NCI-H2227 (cell line): Measurements from ENCODE around the gene SPEM3.

Experiments
- DNase-seq: peaks from one replicate; lab custom pipeline; 2025; ENCODE audit not compliant: unreplicated experiment; lab: John Stamatoyannopoulos, UW

Gene SPEM3

DNA sequence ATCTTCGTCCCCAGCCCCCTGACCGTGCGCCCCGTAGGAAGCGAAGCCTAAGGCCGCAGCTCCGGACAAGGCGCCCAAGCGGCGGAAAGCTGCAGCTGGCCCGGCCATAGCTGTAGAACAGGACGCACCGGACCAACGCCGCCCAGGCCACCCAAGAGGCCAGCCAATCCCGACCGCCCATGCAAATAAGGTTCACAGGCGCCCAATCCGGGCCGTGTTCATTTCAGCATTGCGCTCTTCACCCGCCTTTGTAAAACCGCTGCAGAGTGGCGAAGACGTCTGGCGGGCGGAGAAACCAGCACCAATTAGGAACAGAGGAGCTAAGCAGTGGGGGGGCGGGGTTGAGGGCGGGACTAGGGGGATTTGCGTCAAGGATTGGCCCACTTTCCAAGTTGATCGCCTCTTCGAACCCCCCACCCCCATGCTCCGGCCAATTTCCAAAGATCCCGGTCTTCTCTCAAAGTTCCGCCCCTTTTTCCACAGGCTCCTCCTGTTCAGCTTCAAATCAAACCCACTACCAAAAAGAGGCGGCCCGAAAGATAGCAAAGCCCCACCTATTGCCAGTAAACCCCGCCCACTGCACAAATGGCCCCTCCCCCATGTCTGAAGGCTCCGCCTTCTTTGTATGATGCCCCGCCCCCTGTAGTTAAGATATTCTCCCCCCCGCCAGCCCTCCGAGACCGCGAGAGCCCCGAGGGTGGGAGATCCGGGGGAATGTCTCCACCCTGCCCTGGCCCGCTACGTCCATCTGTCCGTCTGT is 24.5 kb upstream of the SPEM3 start, which contains the start of gene TMEM256:
TMEM256 (minus strand) TSS at position 121 of the 760 bp plus-strand sequence; CDS start at position 108, 13 bp downstream.
- DNase-seq, result peak; percentile 97

DNA sequence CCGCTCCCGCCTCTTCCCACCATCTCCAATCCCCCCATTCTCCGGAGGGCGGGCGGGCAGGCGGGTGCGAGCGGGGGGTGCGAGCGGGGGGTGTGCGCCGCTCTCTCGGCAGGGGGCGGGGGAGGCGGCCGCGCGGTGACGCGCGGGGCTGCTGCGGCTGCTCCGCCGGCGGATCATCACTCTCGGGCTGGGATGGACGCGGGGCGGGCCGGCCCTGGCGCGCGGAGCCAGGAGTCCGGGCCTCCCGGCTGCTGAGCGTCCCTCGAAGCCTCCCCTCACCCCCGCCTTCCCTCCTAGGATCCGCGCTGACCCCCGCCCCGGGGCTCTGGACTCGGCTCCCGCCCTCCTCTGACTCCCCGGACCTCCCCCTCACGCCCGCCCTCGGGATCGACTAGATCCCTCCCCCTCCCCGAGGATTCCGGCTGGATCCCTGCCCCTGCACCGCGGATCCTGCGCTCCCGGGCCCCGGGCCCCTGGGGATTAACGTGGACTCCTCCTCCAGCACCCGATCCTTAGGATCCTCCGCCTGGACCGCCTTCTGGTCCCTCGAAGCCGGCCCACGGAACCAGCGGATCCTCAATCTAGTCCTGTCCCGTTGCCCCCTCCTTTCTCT is 23.8 kb upstream of the SPEM3 start:
- peak; percentile 62 for DNase-seq

DNA sequence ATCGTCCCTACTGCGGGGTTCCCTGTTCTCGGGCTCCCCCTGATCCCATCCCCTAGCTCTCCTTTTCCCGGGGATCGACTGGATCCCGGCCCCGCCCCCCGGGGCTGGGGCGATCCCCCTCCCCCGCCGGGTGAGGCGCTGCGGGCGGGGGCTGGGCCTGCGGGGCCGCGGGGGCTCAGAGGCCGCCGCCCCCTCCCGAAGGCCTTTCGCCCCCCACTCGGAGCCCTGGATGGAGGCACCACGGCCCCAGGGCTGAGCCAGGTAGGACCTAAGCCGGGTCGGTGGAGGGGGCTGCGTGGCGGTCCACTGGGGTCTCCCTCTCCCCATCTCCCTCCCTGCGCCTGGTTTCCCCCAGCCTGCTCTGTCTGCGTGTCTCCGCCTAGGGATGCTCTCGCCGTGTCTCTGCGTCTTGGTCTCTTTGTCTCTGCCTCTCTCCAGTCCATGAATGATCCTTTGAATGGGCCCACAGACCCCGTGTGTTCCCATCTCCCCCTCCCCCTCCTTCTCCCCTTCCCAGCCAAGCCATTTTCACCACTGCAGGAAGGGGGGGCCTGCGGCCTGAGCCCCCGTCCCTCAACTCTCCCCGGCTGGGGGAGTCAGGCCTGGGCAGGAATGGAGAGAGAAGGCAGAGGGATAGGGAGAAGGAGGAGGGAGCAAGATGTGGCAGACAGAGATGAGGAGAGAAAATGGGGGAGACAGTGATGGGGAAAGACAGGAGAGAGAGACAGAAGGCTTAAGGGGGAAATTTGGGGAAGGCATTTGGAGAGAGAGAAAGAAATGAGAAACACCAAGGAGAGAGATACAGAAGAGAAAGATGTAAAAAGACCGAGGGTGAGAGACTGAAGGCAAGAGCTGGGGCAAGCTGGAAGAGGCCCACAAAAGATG is 23.1 kb upstream of the SPEM3 start:
- peak; percentile 35 for DNase-seq

DNA sequence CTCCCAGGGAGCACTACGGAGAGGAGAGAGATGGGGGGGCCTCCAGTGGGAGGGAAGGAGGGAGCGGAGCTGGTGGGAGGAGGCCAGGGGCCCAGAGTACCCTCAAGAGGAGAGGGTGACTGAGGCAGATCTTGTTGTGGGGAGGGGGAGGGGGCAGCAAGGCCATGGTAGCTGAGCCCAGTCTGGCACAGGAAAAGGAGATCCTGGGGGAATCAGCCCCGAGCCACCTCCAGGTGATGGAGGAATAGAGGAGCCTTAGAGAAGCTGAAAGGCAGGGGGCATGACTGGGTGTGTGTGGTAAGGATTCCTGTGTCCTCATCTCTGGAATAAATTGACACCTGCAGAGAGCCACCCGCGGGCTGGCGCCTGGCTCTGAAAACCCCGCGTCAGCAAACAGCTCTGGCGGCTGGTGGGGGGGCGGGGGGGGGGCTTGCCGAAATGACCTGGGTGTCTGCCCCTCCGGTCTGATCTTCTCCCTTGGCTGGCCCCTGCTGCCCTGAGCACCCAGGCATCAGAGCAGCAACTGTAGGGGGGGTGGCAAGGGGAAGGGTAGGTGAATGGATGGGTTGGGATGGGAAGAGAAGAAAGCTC is 22.3 kb upstream of the SPEM3 start:
- DNase-seq, result no peak

DNA sequence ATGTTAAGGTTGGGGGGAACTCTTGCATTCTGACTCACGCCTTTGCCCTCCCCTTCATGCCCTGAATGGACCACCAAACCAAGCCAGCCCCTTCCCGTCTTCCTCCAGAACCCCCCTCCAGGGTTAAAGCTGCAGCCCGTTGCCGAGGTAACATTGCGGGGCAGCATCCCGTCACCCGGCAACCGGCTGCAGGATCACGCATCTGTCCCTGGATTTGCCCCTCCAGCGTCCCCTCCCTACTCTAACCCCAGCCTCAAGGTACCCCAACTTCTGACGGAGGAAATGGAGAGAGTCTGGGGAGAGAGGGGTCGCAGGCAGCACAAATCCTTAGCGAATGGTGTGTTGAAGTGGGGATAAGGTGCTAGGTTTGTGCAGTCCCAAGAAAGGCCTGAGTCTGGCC is 21.6 kb upstream of the SPEM3 start:
- DNase-seq, result no peak

DNA sequence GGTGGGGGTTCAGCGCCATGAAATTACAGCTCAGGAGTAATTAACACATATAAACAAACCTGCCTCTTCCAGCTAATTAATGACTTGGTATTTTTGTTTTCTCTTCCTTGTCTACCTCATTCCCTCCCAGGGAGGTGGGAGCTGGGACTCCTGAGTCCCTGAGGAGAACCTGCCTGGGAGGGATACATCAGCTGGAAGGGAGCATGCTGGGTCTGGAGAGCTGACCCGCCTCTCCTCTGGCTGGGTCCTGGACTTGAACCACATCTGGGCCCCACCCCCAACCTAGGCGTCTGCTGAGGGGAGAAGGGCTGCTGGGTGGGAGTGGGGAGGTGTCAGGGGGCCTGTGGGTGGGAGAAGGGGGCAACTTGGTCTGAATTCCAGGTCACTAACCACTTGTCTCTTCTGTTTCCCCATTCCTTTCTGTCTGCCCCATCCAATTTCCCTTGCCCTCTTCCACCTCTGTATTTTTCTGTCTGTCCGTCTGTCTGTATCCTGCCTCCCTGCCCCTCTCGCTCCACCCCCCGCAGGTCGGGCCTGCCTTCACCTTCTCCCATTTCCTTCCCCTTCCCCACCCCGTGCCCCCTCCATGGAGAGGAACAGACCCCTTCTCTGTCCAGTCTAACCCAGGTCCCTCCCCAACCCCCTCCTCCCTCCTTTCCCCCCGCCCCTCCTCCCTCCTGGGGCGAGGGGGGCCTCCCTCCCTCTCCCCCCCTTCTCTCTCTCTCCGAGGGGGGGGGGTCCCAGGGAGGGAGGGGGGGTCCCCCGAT is 21.0 kb upstream of the SPEM3 start, which contains the start of gene NLGN2:
NLGN2 (plus strand) TSS at position 361 of the 767 bp plus-strand sequence. CDS start 411 bp downstream, outside the sequence.
- no peak for DNase-seq

DNA sequence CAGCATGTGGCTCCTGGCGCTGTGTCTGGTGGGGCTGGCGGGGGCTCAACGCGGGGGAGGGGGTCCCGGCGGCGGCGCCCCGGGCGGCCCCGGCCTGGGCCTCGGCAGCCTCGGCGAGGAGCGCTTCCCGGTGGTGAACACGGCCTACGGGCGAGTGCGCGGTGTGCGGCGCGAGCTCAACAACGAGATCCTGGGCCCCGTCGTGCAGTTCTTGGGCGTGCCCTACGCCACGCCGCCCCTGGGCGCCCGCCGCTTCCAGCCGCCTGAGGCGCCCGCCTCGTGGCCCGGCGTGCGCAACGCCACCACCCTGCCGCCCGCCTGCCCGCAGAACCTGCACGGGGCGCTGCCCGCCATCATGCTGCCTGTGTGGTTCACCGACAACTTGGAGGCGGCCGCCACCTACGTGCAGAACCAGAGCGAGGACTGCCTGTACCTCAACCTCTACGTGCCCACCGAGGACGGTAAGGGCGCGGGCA is 20.4 kb upstream of the SPEM3 start:
- DNase-seq, result no peak

DNA sequence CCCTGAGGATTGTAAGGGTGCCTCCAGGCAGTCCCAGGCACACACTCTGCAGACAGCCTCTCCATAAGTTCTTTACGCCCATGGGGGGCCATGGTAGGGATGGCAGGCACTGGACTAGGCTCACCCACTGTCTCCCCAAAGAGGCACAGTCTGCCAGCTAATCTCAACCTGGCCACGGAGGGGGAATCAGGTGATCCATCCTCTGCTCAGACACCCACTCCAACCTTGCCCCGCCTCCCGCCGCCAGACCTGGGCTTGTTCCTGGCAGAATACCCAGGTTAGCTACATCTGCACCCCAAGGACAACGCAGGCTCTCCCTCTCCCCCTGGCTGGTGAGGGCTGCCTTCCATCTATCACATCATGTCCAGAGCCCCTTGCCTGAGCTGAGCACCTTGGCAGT is 19.8 kb upstream of the SPEM3 start:
- DNase-seq, result no peak

DNA sequence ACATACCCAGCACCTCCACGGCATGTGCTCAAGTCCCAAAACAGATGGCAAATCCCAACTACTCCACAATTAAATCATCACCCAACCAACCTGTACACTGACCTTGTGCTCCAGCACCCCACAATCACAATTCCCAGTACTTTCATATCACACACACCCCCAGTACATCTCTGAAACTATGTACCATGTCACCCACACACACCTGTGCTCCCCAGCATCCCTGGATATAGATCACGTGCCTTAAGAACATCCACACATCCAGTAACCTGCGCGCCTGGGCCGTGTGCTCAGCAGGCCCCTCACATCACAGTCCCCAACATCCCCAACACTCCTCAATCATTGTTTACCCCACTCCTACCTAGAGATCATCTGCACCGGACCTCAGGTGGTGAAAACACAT is 18.9 kb upstream of the SPEM3 start:
- DNase-seq, result no peak

DNA sequence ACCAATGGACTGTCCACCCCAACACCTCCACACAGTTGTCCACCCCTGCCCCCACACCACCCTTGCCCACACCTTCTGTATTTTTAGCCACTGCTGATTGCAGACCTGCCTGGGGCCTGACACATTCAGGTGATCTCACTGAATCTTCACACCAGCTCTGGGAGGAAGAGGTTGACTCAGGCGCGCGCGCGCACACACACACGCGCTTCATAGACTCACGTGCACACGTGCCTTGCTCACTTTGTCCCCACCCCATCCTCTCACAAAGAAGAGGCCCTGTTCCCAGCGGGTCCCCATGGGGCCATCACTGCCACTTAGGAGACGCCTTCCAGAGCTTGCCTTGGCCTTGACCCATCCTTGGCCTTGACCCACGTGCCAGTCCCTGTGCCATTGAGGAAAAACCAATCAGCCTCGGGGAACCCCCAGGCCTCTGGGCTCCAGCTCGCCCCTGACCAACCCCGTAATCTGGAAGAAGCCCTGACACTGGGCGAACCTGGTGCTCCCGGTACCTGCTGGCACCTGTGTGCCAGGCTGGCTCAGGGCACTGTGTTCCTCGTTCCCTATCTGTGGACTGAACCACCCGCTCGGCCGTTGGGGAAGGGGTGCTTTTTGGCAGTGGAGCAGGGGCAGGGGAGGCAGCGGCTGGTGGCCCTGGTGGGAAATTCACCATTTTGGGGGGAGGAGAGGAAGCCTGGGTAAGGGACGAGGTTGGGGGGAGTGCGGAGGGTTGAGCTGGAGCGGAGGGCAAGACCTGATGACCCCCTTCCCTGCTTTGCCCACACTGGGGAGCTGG is 17.8 kb upstream of the SPEM3 start:
- DNase-seq, result no peak

DNA sequence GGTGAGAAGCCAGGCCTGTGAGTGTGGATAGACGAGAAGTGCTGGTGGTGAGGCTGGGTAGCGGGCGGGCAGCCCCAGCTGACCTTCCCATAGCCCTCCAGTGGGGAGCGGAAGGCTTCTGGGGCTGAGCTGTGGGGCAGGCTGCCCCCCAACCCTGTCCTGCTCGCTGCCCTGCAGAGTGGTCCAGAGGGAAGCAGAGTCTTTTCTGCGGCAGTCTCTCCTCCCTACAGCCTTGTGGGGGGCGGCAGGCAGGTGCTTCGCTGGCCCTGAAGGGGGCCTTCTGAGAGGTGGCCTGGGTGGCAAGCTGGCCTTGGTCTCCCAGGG is 17.3 kb upstream of the SPEM3 start:
- DNase-seq, result no peak

DNA sequence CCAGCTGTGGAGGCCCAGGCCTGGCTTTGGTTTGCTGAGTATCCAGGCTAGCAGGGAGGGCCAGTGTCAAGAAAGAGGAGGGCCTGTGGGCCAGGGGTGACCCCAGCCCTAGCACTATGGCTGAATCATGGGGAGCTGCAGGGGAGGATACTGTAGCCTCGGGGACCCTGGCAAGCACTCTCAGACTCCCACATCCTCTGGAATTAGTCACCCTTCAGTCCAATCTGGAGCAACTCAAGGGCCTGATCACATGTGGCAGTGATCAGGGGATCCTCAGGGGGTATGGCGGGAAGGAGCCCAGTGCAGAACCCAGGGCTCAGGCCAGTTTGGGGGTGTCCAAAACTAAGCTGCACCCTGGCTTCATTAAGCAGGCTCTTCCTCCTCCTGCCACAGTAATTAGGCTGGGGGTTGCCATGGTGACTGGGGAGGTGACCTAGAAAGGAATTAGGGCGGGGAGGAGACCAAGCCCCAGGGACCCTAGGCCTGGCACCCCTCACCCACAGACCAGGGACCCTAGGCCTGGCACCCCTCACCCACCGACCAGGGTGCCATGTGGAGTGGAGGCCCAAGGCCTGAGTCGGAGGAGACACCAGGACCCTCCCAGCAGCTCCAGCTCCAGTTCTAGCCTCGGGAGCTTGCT is 15.2 kb upstream of the SPEM3 start:
- no peak for DNase-seq

DNA sequence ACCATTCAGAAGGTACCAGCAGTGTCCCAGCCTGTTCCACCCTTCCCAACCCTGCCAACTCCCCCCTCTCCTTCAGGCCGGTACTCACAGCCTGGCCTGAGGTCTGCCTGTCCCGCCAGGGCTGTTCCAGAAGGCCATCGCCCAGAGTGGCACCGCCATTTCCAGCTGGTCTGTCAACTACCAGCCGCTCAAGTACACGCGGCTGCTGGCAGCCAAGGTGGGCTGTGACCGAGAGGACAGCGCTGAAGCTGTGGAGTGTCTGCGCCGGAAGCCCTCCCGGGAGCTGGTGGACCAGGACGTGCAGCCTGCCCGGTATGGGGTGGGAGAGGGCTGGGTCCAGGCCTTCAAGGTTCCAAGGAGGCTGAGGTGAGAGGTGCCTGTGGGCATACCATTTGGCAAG is 13.8 kb upstream of the SPEM3 start:
- no peak for DNase-seq

DNA sequence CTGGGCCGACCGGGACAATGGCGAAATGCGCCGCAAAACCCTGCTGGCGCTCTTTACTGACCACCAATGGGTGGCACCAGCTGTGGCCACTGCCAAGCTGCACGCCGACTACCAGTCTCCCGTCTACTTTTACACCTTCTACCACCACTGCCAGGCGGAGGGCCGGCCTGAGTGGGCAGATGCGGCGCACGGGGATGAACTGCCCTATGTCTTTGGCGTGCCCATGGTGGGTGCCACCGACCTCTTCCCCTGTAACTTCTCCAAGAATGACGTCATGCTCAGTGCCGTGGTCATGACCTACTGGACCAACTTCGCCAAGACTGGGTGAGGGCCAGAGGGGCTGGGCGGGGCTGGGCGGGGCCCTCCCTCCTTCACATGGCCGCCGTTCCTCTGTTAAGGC is 12.9 kb upstream of the SPEM3 start:
- DNase-seq, result no peak

DNA sequence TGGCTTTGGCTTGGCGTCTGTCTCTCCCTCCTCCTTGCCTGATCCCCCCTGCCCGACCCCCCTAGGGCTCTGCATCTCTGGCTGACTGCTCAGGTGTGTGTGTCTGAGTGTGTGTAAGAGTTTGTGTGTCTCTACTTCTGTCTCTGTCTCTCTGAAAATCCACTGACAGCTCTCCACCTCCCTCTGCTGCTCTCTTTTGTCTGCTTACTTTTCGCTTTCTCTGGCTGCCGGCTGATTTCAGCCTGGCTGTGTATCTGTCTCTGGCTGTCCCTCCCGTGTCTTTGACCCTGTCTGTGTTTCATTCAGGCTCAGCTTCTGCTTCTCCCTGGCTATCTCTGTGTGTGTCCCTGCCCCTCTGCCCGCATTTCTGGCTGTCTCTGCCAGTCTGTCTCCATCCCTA is 12.3 kb upstream of the SPEM3 start:
- DNase-seq, result no peak

DNA sequence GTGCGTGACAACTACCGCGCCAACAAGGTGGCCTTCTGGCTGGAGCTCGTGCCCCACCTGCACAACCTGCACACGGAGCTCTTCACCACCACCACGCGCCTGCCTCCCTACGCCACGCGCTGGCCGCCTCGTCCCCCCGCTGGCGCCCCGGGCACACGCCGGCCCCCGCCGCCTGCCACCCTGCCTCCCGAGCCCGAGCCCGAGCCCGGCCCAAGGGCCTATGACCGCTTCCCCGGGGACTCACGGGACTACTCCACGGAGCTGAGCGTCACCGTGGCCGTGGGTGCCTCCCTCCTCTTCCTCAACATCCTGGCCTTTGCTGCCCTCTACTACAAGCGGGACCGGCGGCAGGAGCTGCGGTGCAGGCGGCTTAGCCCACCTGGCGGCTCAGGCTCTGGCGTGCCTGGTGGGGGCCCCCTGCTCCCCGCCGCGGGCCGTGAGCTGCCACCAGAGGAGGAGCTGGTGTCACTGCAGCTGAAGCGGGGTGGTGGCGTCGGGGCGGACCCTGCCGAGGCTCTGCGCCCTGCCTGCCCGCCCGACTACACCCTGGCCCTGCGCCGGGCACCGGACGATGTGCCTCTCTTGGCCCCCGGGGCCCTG is 11.5 kb upstream of the SPEM3 start:
- no peak for DNase-seq

DNA sequence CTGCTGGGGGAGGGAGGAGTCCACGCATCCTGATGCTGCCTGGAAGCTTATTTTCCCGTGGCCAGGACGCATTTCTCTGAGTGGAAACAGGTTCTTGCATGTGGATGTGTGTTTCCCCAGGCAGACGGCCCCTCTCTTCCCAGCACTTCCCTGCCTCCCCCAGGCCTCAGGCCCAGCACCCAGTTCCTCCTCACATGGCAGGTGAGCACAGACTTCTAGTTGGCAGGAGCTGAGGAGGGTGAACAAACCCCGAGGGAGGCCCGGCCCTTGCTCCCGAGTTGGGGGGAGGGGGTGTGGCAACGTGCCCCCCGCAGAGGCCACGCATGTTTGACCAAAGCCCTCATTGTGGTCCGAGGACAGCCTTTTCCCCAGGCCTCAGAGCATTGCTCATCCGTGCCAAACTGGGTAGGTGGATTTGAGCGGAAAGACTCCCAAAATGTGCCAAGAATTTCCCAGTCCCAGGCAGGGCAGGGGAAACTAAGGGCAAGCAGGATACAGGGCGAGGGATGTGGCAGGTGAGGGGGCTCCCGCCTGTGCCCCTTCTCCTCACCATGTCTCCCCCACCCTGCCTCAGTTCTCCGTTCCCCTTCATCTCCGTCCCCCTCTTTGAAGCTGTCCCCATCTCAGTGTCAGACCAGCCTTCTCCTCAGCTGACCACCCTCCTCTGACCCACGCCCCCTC is 10.0 kb upstream of the SPEM3 start:
- no peak for DNase-seq
